Measurements from ENCODE around the gene TCP11L2. TPM values are rescaled to one million over a fixed set of nuclear protein-coding genes. Genes with fewer than 3 reads are reported as not detected.

TCP11L2 gene
- total and polyA plus RNA-seq, 2 of the 4 experiments (the other 2 are of a cell fraction): 7.3 to 32.8 TPM

DNA sequence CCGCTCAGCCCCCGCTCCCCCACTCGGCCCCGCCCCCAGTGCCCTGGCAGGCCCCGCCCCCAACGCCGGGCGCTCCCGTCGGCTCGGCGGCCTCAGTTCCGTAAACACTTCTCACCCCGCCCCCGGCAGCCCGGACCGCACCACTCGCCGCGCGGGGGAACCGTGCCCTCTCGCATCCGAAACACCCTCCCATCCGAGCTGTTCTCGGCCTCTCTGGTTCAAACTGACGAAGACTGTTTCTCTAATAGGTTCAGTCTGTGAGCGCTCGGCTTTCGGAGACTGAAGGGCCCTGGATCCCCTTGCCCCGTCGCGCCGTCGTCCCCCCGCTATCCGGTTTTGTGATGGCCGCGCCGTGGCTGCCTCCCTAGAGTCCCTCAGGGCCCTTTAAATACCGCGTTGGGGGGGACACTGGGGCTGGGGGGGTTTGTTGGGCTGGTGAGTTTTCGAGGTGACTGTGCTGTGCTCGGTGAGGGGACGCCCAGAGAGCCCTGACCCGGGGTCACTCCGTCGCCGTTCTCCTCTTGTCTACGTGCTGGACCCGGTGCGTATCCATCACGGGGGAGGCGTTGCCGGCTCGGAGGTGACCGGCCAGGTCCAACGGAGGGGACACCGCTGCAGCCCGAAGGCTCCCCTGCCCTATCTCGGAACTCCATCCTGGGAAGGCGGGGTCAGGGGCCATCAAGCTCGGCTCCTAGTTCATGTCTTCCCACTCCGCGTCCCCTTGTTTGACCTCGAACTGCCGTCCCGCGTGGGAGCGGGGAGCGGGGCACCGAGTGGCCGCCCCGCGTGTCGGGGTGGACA, at the start of gene TCP11L2 (continued):
- TF ChIP-seq BHLHE40 (IDR thresholded peaks at IDR 0.05; ENCODE audit: low read depth, low read length): peak; percentile 98

DNA sequence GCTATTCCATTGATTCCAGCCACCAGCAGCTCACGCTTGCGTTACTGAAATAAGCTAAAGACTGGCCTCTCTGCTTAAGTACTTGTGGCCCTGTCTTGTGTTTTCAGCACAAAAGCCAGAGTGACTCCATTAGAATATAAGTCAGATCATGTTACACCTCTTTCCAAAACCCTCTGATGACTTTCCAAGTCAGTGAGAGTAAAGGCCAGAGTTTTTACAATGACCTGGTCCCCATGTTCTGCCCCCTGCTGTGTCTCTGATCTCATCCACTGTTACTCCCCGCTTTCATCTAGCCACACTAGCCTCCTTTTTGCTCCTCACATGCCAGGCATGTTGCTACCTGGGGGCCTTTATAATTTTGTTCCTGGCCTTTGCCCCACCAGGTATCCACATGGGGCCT, 47.8 kb upstream of the TCP11L2 start:
- intact Hi-C loops (cut with micrococcal nuclease): no loop called here
- dilution Hi-C loops (cut with HindIII; ENCODE audit: low sequenced_read_pairs, unreplicated experiment): no loop called here
- Histone ChIP-seq H3K9me1 (ENCODE audit: insufficient read depth, low read length) (peaks cover 10% of the 10 kb centered on the region; the same call in 1 of the 2 replicates), H2BK5ac (ENCODE audit: low read depth, low read length, poor library complexity, severe bottlenecking) (no peak overlapping the region), H4K8ac (ENCODE audit: low read depth in 2 of 2, low read length in 2 of 2) (no peak overlapping the region), H3K4ac (ENCODE audit: low read depth, low read length) (no peak overlapping the region), H3K9ac (ENCODE audit: low read depth, low read length) (no peak overlapping the region), H3K79me1 (ENCODE audit: low read depth in 1 of 2, low read length in 2 of 2) (no peaks in the 10 kb centered on the region), H2BK20ac (ENCODE audit: low read depth, low read length) (no peak overlapping the region), H2AFZ (replicated peaks; ENCODE audit: low read length, poor library complexity) (no peak overlapping the region), H3K27me3 (ENCODE audit: control insufficient read depth, insufficient read depth, low read length) (no peaks in the 10 kb centered on the region), H3K56ac (ENCODE audit: extremely low read depth, insufficient read depth, low read length) (no peak overlapping the region), H2BK120ac (ENCODE audit: low read depth, low read length) (no peak overlapping the region), H3K4me2 (ENCODE audit: low read depth, low read length) (no peak overlapping the region), H3K23ac (ENCODE audit: low read depth, low read length) (no peak overlapping the region), H3K4me1 (ENCODE audit: control insufficient read depth, insufficient read depth, low read length) (peaks cover 4% of the 10 kb centered on the region), H4K20me1 (ENCODE audit: insufficient read depth, low read length) (no peaks in the 10 kb centered on the region), H3K18ac (ENCODE audit: low read depth, low read length) (no peak overlapping the region), H4K91ac (ENCODE audit: insufficient read depth, low read depth, low read length) (no peak overlapping the region), H3K9me3 (ENCODE audit: control insufficient read depth, insufficient read depth, low read length) (no peaks in the 10 kb centered on the region), H2AK9ac (replicated peaks; ENCODE audit: low read depth, low read length, poor library complexity) (no peak overlapping the region), H2BK15ac (ENCODE audit: low read depth, low read length) (no peak overlapping the region), H3K14ac (replicated peaks; ENCODE audit: low read depth, low read length) (no peak overlapping the region), H4K5ac (ENCODE audit: low read depth, low read length) (no peak overlapping the region), H3K36me3 (ENCODE audit: control insufficient read depth, insufficient read depth, low read length) (no peaks in the 10 kb centered on the region), H2AK5ac (ENCODE audit: low read depth, low read length) (no peak overlapping the region), H3K4me3 (ENCODE audit: insufficient read depth, low read depth, low read length) (no peak overlapping the region), H3K27ac (ENCODE audit: insufficient read depth, low read length) (no peak overlapping the region)
- TF ChIP-seq, protein P1, sequence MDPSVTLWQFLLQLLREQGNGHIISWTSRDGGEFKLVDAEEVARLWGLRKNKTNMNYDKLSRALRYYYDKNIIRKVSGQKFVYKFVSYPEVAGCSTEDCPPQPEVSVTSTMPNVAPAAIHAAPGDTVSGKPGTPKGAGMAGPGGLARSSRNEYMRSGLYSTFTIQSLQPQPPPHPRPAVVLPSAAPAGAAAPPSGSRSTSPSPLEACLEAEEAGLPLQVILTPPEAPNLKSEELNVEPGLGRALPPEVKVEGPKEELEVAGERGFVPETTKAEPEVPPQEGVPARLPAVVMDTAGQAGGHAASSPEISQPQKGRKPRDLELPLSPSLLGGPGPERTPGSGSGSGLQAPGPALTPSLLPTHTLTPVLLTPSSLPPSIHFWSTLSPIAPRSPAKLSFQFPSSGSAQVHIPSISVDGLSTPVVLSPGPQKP (IDR thresholded peaks at IDR 0.05; ENCODE audit: borderline replicate concordance, low read depth, low read length): no peak
- TF ChIP-seq SMC3 (IDR thresholded peaks at IDR 0.05; ENCODE audit: low read depth, low read length) (no peak), MXI1 (IDR thresholded peaks at IDR 0.05; ENCODE audit: borderline replicate concordance, low read depth, low read length) (no peak), POLR2A (IDR thresholded peaks at IDR 0.05; ENCODE audit: low read depth, low read length) (no peak), CEBPB (IDR thresholded peaks at IDR 0.05; ENCODE audit: low read depth, low read length) (no peak)
- TF ChIP-seq, protein P2, sequence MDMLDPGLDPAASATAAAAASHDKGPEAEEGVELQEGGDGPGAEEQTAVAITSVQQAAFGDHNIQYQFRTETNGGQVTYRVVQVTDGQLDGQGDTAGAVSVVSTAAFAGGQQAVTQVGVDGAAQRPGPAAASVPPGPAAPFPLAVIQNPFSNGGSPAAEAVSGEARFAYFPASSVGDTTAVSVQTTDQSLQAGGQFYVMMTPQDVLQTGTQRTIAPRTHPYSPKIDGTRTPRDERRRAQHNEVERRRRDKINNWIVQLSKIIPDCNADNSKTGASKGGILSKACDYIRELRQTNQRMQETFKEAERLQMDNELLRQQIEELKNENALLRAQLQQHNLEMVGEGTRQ (IDR thresholded peaks at IDR 0.05; ENCODE audit: low read depth, low read length): no peak
- POLR2A ChIA-PET (ENCODE audit: unreplicated experiment): no interaction called here
- DNase-seq: no peak
- CTCF ChIA-PET: no interaction called here
- in situ Hi-C loops (cut with MboI; ENCODE audit: low sequenced_read_pairs): loop anchor here (5.0 kb wide), 1 partner anchor 33 kb away; no protein-coding TSS in a partner anchor
- no TSS peak for BruUV-seq (replicated peaks)
- no CpG with 5 or more reads among the region's 3 CpGs for WGBS, 2 experiments (ENCODE audit: extremely low coverage in 2 of 2, insufficient read length in 1 of 2)
- ATAC-seq (ENCODE audit: low read depth): no peak

All from IMR-90 (cell line).